Thyroid gland (tissue), 4 donors: ENCODE results near the gene KCNH4.

Experiments used
- POLR2A ChIP-seq, 2 donors: fragments of 450-650 bp; IDR thresholded peaks; one replicate each; pipeline ENCODE4 v1.6.1; 2017; ENCODE audit warnings: antibody characterized with exemption in 2 of 2, mild to moderate bottlenecking in 2 of 2, moderate library complexity in 1 of 2
- TF ChIP-seq, protein P1 (sequence below), 6 experiments: fragments of 200-600 bp in 3 of 6; fragments of 450-650 bp in 3 of 6; sonication (generic) in 3 of 6; IDR thresholded peaks; one replicate each; pipeline ENCODE4 v1.5.1; 2016 to 2019; ENCODE audit warnings: antibody characterized with exemption in 6 of 6, mild to moderate bottlenecking in 2 of 6, inconsistent platforms in 1 of 6, moderate library complexity in 1 of 6

DNA sequence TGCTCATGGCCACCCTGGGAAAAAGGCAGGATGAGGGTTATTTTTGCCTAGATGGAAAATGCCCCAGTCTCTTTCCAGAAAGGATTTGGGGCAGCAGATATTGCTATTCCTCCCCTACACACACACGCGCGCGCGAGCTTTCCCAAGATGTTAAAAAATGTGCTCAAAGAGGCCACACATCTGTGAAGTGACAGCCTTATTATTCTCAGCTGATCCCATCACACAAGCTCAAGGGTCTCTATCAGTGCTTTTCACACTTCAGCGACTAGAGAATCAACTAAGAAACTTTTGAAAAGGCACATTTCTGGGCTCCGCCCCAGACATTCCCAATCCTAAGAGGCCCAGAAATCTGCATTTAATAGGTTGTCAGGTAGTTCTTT lies 20.4 kb downstream of the KCNH4 start:
- TF ChIP-seq, protein P1, sequence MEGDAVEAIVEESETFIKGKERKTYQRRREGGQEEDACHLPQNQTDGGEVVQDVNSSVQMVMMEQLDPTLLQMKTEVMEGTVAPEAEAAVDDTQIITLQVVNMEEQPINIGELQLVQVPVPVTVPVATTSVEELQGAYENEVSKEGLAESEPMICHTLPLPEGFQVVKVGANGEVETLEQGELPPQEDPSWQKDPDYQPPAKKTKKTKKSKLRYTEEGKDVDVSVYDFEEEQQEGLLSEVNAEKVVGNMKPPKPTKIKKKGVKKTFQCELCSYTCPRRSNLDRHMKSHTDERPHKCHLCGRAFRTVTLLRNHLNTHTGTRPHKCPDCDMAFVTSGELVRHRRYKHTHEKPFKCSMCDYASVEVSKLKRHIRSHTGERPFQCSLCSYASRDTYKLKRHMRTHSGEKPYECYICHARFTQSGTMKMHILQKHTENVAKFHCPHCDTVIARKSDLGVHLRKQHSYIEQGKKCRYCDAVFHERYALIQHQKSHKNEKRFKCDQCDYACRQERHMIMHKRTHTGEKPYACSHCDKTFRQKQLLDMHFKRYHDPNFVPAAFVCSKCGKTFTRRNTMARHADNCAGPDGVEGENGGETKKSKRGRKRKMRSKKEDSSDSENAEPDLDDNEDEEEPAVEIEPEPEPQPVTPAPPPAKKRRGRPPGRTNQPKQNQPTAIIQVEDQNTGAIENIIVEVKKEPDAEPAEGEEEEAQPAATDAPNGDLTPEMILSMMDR (IDR thresholded peaks at IDR 0.05), result no peak
- TF ChIP-seq POLR2A (IDR thresholded peaks at IDR 0.05), result no peak
